Measurements from ENCODE around the gene RIN2.

RIN2 gene

DNA sequence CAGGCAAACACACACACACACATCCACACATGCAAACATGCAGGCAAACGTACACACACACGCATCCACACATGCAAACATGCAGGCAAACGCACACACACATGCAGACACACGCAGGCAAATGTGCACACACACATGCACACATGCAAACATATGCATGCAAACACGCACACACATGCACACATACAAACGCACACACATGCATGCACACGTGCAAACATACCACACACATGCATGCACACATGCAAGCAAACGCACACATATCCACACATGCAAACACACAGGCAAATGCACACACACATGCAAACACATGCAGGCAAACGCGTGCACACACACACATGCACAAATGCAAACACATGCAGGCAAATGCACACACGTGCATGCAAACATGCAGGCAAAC, 46.9 kb upstream of the RIN2 start:
- no peak overlapping the region for H3K9ac ChIP-seq (ENCODE audit: low read length)
- H3K9me2 ChIP-seq (replicated peaks; ENCODE audit: insufficient read depth, low read length): no peaks in the 10 kb centered on the region
- no peak overlapping the region for H3K4me2 ChIP-seq (ENCODE audit: low read depth, low read length, poor library complexity, severe bottlenecking)
- H3F3A ChIP-seq (ENCODE audit: insufficient read depth): no peaks in the 10 kb centered on the region
- H2AFZ ChIP-seq (ENCODE audit: low read depth, low read length, severe bottlenecking): no peak overlapping the region
- H3K36me3 ChIP-seq (ENCODE audit: low read length): no peaks in the 10 kb centered on the region
- H3K9me3 ChIP-seq (ENCODE audit: insufficient read depth, low read length): no peaks in the 10 kb centered on the region
- H4K20me1 ChIP-seq (ENCODE audit: low read depth, low read length): no peaks in the 10 kb centered on the region
- no peaks in the 10 kb centered on the region for H3K27me3 ChIP-seq (ENCODE audit: low read length)
- no peak overlapping the region for H3K27ac ChIP-seq (ENCODE audit: low read depth, low read length)
- H3K79me2 ChIP-seq (ENCODE audit: insufficient read depth, low read length): no peaks in the 10 kb centered on the region
- H3K4me3 ChIP-seq (ENCODE audit: insufficient read depth, low read length, poor library complexity, severe bottlenecking): no peak overlapping the region
- TF ChIP-seq, protein P1, sequence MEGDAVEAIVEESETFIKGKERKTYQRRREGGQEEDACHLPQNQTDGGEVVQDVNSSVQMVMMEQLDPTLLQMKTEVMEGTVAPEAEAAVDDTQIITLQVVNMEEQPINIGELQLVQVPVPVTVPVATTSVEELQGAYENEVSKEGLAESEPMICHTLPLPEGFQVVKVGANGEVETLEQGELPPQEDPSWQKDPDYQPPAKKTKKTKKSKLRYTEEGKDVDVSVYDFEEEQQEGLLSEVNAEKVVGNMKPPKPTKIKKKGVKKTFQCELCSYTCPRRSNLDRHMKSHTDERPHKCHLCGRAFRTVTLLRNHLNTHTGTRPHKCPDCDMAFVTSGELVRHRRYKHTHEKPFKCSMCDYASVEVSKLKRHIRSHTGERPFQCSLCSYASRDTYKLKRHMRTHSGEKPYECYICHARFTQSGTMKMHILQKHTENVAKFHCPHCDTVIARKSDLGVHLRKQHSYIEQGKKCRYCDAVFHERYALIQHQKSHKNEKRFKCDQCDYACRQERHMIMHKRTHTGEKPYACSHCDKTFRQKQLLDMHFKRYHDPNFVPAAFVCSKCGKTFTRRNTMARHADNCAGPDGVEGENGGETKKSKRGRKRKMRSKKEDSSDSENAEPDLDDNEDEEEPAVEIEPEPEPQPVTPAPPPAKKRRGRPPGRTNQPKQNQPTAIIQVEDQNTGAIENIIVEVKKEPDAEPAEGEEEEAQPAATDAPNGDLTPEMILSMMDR (IDR thresholded peaks at IDR 0.05; ENCODE audit: insufficient read depth, low read length, poor library complexity, severe bottlenecking): no peak
- TF ChIP-seq EZH2phosphoT487 (conservative IDR thresholded peaks at IDR 0.05; ENCODE audit: low read length): no peak

DNA sequence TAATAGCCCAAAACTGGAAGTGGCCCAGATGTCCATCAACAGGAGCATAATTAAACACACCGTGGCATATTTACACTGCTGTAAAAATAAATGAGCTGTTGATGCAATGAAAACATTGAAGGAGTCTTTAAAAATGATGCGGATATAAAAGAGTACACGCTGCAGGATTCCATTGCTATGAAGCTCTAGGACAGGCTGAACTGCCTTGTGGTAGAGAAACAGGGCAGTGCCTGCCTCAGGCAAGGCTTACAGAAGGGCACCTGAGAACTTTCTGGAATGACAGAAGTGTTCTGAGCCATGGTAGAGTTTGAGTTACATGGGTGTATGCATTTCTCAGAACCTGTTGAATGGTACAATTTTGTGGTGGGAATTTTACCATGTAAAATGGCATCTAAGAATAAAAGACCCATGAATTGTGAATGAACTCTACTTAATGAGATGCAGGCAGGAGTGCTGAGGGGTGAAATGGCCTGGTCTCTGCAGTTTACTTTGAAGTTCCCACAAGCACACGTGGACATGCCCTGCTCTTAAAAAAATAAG, 45.3 kb upstream of the RIN2 start:
- no peaks in the 10 kb centered on the region for H3K79me2 ChIP-seq (ENCODE audit: insufficient read depth, low read length)
- H3F3A ChIP-seq (ENCODE audit: insufficient read depth): no peaks in the 10 kb centered on the region
- H3K9me3 ChIP-seq (ENCODE audit: insufficient read depth, low read length): no peaks in the 10 kb centered on the region
- no peak overlapping the region for H3K4me2 ChIP-seq (ENCODE audit: low read depth, low read length, poor library complexity, severe bottlenecking)
- no peak overlapping the region for H2AFZ ChIP-seq (ENCODE audit: low read depth, low read length, severe bottlenecking)
- H3K9ac ChIP-seq (ENCODE audit: low read length): no peak overlapping the region
- H3K36me3 ChIP-seq (ENCODE audit: low read length): no peaks in the 10 kb centered on the region
- no peak overlapping the region for H3K27ac ChIP-seq (ENCODE audit: low read depth, low read length)
- no peaks in the 10 kb centered on the region for H4K20me1 ChIP-seq (ENCODE audit: low read depth, low read length)
- TF ChIP-seq EZH2phosphoT487 (conservative IDR thresholded peaks at IDR 0.05; ENCODE audit: low read length): no peak
- TF ChIP-seq, protein P1 (IDR thresholded peaks at IDR 0.05; ENCODE audit: insufficient read depth, low read length, poor library complexity, severe bottlenecking): no peak
- H3K4me3 ChIP-seq (ENCODE audit: insufficient read depth, low read length, poor library complexity, severe bottlenecking): no peak overlapping the region
- H3K9me2 ChIP-seq (replicated peaks; ENCODE audit: insufficient read depth, low read length): no peaks in the 10 kb centered on the region
- H3K27me3 ChIP-seq (ENCODE audit: low read length): no peaks in the 10 kb centered on the region

DNA sequence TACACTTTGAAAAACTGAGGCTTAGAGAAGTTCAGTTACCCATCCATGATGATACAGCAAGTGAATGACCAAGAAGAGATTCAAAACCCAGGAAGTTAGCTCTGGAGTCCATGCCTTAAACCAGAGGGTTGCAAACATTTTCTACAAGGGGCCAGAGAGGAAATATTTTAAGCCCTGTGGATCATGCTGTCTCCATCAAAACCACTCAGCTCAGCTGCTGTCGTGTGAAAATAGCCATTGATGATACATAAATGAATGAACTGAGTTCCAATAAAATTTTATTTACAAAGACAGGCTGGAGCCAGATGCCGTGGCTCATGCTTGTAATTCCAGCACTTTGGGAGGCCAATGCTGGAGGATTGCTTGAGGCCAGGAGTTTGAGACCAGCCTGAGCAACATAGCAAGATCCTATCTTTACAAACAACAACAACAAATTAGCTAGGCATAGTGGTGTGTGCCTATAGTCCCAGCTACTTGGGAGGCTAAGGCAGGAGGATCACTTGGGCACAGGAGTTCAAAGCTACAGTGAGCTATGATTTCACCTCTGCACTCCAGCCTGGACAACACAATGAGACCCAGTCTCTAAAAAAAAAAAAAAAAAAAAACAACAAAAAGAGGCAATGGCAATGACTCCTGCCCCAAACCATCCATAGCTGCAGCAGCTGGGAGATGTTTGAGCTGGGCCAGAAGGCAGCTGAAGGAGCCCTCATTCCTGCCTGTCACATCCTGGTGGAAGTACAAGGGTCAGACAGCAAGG, 44.1 kb upstream of the RIN2 start:
- H3K27me3 ChIP-seq (ENCODE audit: low read length): no peaks in the 10 kb centered on the region
- no peak overlapping the region for H3K27ac ChIP-seq (ENCODE audit: low read depth, low read length)
- H3K9me3 ChIP-seq (ENCODE audit: insufficient read depth, low read length): no peaks in the 10 kb centered on the region
- H3K4me2 ChIP-seq (ENCODE audit: low read depth, low read length, poor library complexity, severe bottlenecking): no peak overlapping the region
- H3K9me2 ChIP-seq (replicated peaks; ENCODE audit: insufficient read depth, low read length): no peaks in the 10 kb centered on the region
- no peak overlapping the region for H3K4me3 ChIP-seq (ENCODE audit: insufficient read depth, low read length, poor library complexity, severe bottlenecking)
- H2AFZ ChIP-seq (ENCODE audit: low read depth, low read length, severe bottlenecking): no peak overlapping the region
- H4K20me1 ChIP-seq (ENCODE audit: low read depth, low read length): no peaks in the 10 kb centered on the region
- H3K79me2 ChIP-seq (ENCODE audit: insufficient read depth, low read length): no peaks in the 10 kb centered on the region
- H3K36me3 ChIP-seq (ENCODE audit: low read length): no peaks in the 10 kb centered on the region
- no peaks in the 10 kb centered on the region for H3F3A ChIP-seq (ENCODE audit: insufficient read depth)
- H3K9ac ChIP-seq (ENCODE audit: low read length): no peak overlapping the region
- no peak for TF ChIP-seq EZH2phosphoT487 (conservative IDR thresholded peaks at IDR 0.05; ENCODE audit: low read length)
- TF ChIP-seq, protein P1 (IDR thresholded peaks at IDR 0.05; ENCODE audit: insufficient read depth, low read length, poor library complexity, severe bottlenecking): no peak
